Endothelial cell of umbilical vein (primary cell): Measurements from ENCODE around the gene BUB1.
"Not testable (repeated sequence)": the region's sequence is repeated elsewhere in the genome, so short reads cannot be mapped to it uniquely, and the experiment has no call there.

Source experiments
- CTCF ChIP-seq, 2 donors: IDR thresholded peaks; 1 replicate in 1 of 2; 2 replicates in 1 of 2; pipeline ENCODE4 v1.5.1; 2011; ENCODE audit warnings: low read length in 2 of 2, mild to moderate bottlenecking in 2 of 2, moderate library complexity in 2 of 2, control low read depth in 1 of 2, inconsistent platforms in 1 of 2, low read depth in 1 of 2; ENCODE audit not compliant: insufficient read depth in 1 of 2; ENCODE audit errors: extremely low read depth in 1 of 2
- EZH2 ChIP-seq: IDR thresholded peaks from 2 replicates; pipeline ENCODE4 v1.6.1; 2012; ENCODE audit warnings: borderline replicate concordance, low read depth, mild to moderate bottlenecking, moderate library complexity, low read length, inconsistent platforms; ENCODE audit not compliant: severe bottlenecking
- GATA2 ChIP-seq: IDR thresholded peaks from 2 replicates; pipeline ENCODE4 v1.7.0; 2011; ENCODE audit warnings: low read depth, mild to moderate bottlenecking, moderate library complexity, mixed read lengths, low read length; ENCODE audit not compliant: insufficient read length, insufficient read depth
- MYC ChIP-seq: IDR thresholded peaks from one replicate; pipeline ENCODE4 v1.6.1; 2011; ENCODE audit warnings: mild to moderate bottlenecking, low read depth, low read length
- POLR2A ChIP-seq: IDR thresholded peaks from 2 replicates; pipeline ENCODE4 v1.6.1; 2012; ENCODE audit warnings: low read depth, mild to moderate bottlenecking, control low read depth, low read length
- POLR2AphosphoS5 ChIP-seq: IDR thresholded peaks from 2 replicates; pipeline ENCODE4 v1.6.1; 2012; ENCODE audit warnings: low read depth, mild to moderate bottlenecking, control low read depth, low read length, moderate library complexity; ENCODE audit not compliant: insufficient read depth

- not testable (repeated sequence) for TF ChIP-seq POLR2AphosphoS5; CTCF (IDR thresholded peaks at IDR 0.05; ENCODE audit: extremely low read depth in 1 of 2, insufficient read depth in 1 of 2, low read depth in 1 of 2, low read length in 2 of 2); MYC; POLR2A; EZH2; GATA2
These were observed 68.9 kb downstream of the BUB1 start for GRCh38 chr2:110608788-110609502.
